K562 (cell line): Measurements from ENCODE around the gene DUS1L. TPM values are rescaled to one million over a fixed set of nuclear protein-coding genes. Genes with fewer than 3 reads are reported as not detected.

Experiments used
- ATAC-seq: fragments of 200-7000 bp; cut with Tn5 transposase; 3 replicates; pipeline ENCODE4 v1.9.1; 2020; ENCODE audit warnings: moderate library complexity
- BruUV-seq: library from RNA; stranded (reverse); fragments of 400-500 nt; replicated peaks from 2 replicates; lab custom pipeline; 2021; lab: Mats Ljungman, UMichigan
- CTCF ChIA-PET: fragments of 300-600 bp; formaldehyde crosslinking; extraction: SDS; loops from one replicate; lab custom pipeline; 2021; ENCODE audit warnings: low intra/inter-chr PET ratio; lab: Yijun Ruan, JAX
- POLR2A ChIA-PET: fragments of 300-600, 350-650 bp; sonication (Branson Sonifier 250); formaldehyde crosslinking; extraction: SDS; loops from one replicate; lab custom pipeline; 2021; ENCODE audit warnings: antibody characterized with exemption, inconsistent platforms; lab: Yijun Ruan, JAX
- DNase-seq, 4 experiments: peaks; one replicate each; pipeline versions ENCODE4 v3.0.0 to v3.0.0-alpha.2; 2011 to 2018; ENCODE audit warnings: low spot score in 3 of 4, mixed read lengths in 3 of 4; ENCODE audit errors: extremely low read depth in 1 of 4
- FAIRE-seq: peaks from 2 replicates; lab custom pipeline; 2011; peaks lifted over from hg19 to GRCh38; lab: Jason Lieb, UNC
- H2AFZ ChIP-seq: 2 replicates; pipeline ENCODE4 v1.6.0; 2011; ENCODE audit warnings: low read depth, low read length, control low read depth, inconsistent platforms
- H3K27ac ChIP-seq: fragments of 200-600 bp; 3 replicates; pipeline ENCODE4 v1.8.0; 2011; ENCODE audit warnings: low read depth, mild to moderate bottlenecking, control low read depth, inconsistent platforms, low read length, moderate library complexity, mixed read lengths; ENCODE audit errors: extremely low read depth
- H3K27me3 ChIP-seq, 2 experiments: fragments of 300-600 bp in 1 of 2; 2 replicates in 1 of 2; 3 replicates in 1 of 2; pipeline versions ENCODE4 v1.6.0 to v1.8.0; 2011; ENCODE audit warnings: inconsistent platforms in 2 of 2, low read length in 2 of 2, mild to moderate bottlenecking in 1 of 2, mixed read lengths in 1 of 2, moderate library complexity in 1 of 2; ENCODE audit not compliant: control insufficient read depth in 2 of 2, insufficient read depth in 2 of 2
- H3K36me3 ChIP-seq: fragments of 300-600 bp; 3 replicates; pipeline ENCODE4 v1.8.0; 2011; ENCODE audit warnings: mild to moderate bottlenecking, low read length, inconsistent platforms; ENCODE audit not compliant: control insufficient read depth, insufficient read depth
- H3K4me1 ChIP-seq, 2 experiments: fragments of 200-600 bp in 1 of 2; replicated peaks in 1 of 2; 2 replicates in 1 of 2; 3 replicates in 1 of 2; pipeline versions ENCODE4 v1.5.1 to v1.8.0; 2011; ENCODE audit warnings: inconsistent platforms in 2 of 2, low read length in 2 of 2, mild to moderate bottlenecking in 1 of 2, mixed read lengths in 1 of 2, moderate library complexity in 1 of 2; ENCODE audit not compliant: control insufficient read depth in 2 of 2, insufficient read depth in 2 of 2
- H3K4me2 ChIP-seq: 2 replicates; pipeline ENCODE4 v1.6.1; 2011; ENCODE audit warnings: low read length, control low read depth, inconsistent platforms, mixed read lengths; ENCODE audit not compliant: insufficient read depth
- H3K4me3 ChIP-seq: fragments of 200-600 bp; sonication (generic), shearing (Covaris generic); 2 replicates; pipeline ENCODE4 v1.5.1; 2016; ENCODE audit warnings: control low read depth, inconsistent platforms
- H3K79me2 ChIP-seq: fragments of 200-600 bp; 3 replicates; pipeline ENCODE4 v1.8.0; 2011; ENCODE audit warnings: low read length, inconsistent platforms; ENCODE audit not compliant: control insufficient read depth, insufficient read depth
- H3K9ac ChIP-seq, 2 experiments: 2 replicates each; pipeline versions ENCODE4 v1.6.0 to v1.6.1; 2011; ENCODE audit warnings: low read depth in 2 of 2, low read length in 2 of 2, control low read depth in 1 of 2, inconsistent platforms in 1 of 2, mild to moderate bottlenecking in 1 of 2, mixed read lengths in 1 of 2; ENCODE audit not compliant: insufficient read depth in 1 of 2
- H3K9me1 ChIP-seq: one replicate; pipeline ENCODE4 v1.6.0; 2011; ENCODE audit warnings: inconsistent platforms, mild to moderate bottlenecking, low read length, moderate library complexity; ENCODE audit not compliant: control insufficient read depth, insufficient read depth
- H3K9me3 ChIP-seq: replicated peaks from 2 replicates; pipeline ENCODE4 v1.5.1; 2011; ENCODE audit warnings: low read depth, low read length, inconsistent platforms; ENCODE audit not compliant: control insufficient read depth, insufficient read depth
- H4K20me1 ChIP-seq: replicated peaks from 2 replicates; pipeline ENCODE4 v1.6.1; 2011; ENCODE audit warnings: low read length, inconsistent platforms, mixed read lengths; ENCODE audit not compliant: control insufficient read depth, insufficient read depth
- CXXC5 ChIP-seq: fragments of 250-450 bp; sonication (Bioruptor Pico); IDR thresholded peaks from 2 replicates; pipeline ENCODE4 v1.8.0; 2022; ENCODE audit warnings: inconsistent platforms, mild to moderate bottlenecking, moderate library complexity
- HDAC6 ChIP-seq: IDR thresholded peaks from 2 replicates; pipeline ENCODE4 v1.6.1; 2012; ENCODE audit warnings: low read depth, mild to moderate bottlenecking, control low read depth, inconsistent platforms, low read length, moderate library complexity
- POLR3A ChIP-seq: IDR thresholded peaks from 2 replicates; pipeline ENCODE4 v1.6.1; 2011; ENCODE audit warnings: borderline replicate concordance, mild to moderate bottlenecking, moderate library complexity; ENCODE audit not compliant: insufficient read length, insufficient read depth; ENCODE audit errors: extremely low read depth
- SMAD4 ChIP-seq: fragments of 250-450 bp; sonication (Bioruptor Pico); conservative IDR thresholded peaks from 2 replicates; pipeline ENCODE4 v1.8.0; 2021; ENCODE audit warnings: inconsistent platforms, mild to moderate bottlenecking, moderate library complexity
- WGBS: fragments of 100-300 bp; shearing (Covaris generic); methylation state at CpG from one replicate; pipeline ENCODE4 v1.1.6; 2016; ENCODE audit warnings: low coverage, mixed read lengths; ENCODE audit not compliant: insufficient coverage; ENCODE audit errors: missing lambda C conversion rate; 5-methylcytosine and 5-hydroxymethylcytosine counted together
- in situ Hi-C: fragments of 300-500 bp; cut with MboI; formaldehyde crosslinking; loops from 4 replicates; pipeline ENCODE4 v1.15.0; 2018; ENCODE audit warnings: inconsistent platforms, mixed read lengths
- intact Hi-C: fragments of 100-400 bp; cut with micrococcal nuclease; formaldehyde crosslinking; loops from 2 replicates; pipeline ENCODE4 v1.14.2; 2022
- polyA plus RNA-seq, 8 experiments: library from polyadenylated mRNA; depleted of rRNA in 4 of 8; stranded (reverse) in 5 of 8; unstranded in 3 of 8; fragments of >200 nt; fragmentation: Nextera tagmentation in 2 of 8; fragmentation: Illumina TruSeq in 1 of 8; extraction: Ambion mirVana in 2 of 8; extraction: Trizol in 1 of 8; gene quantifications; 2 replicates each; pipeline versions ENCODE4 v1.2.1 to v1.2.3, GENCODE V29; 2011 to 2014; ENCODE audit warnings: inconsistent platforms in 1 of 8, missing spikeins in 1 of 8
- total RNA-seq, 7 experiments: library from RNA; depleted of rRNA in 6 of 7; stranded (reverse); fragments of >200 nt in 6 of 7; fragmentation: Illumina TruSeq in 2 of 7; extraction: Trizol in 2 of 7; gene quantifications; 2 replicates each; pipeline versions ENCODE4 v1.2.1 to v1.2.3, GENCODE V29; 2011 to 2021; ENCODE audit warnings: low replicate concordance in 1 of 7
- TF ChIP-seq, protein P1 (sequence below), 2 experiments: fragments of 450-650 bp; IDR thresholded peaks; 2 replicates each; pipeline ENCODE4 v1.6.1; 2016
- TF ChIP-seq, protein P2 (sequence below): IDR thresholded peaks from 3 replicates; pipeline ENCODE4 v1.6.1; 2011; ENCODE audit warnings: borderline replicate concordance, mild to moderate bottlenecking, moderate library complexity; ENCODE audit not compliant: insufficient read length; ENCODE audit errors: extremely low read depth
- TF ChIP-seq, protein P3 (sequence below): sonication (generic); formaldehyde crosslinking; IDR thresholded peaks from 2 replicates; pipeline ENCODE4 v1.8.0; 2022; ENCODE audit warnings: missing genetic modification reagents, mild to moderate bottlenecking, moderate library complexity, borderline replicate concordance
- TF ChIP-seq, protein P4 (sequence below), 3 experiments: IDR thresholded peaks in 2 of 3; conservative IDR thresholded peaks in 1 of 3; 2 replicates each; pipeline ENCODE4 v1.5.1; 2011 to 2012; ENCODE audit warnings: low read length in 3 of 3, mild to moderate bottlenecking in 3 of 3, control low read depth in 2 of 3, improper control_type of control experiment in 1 of 3, inconsistent platforms in 1 of 3, low read depth in 1 of 3, mixed read lengths in 1 of 3, moderate library complexity in 1 of 3; ENCODE audit not compliant: insufficient read depth in 2 of 3

DUS1L gene
- total and polyA plus RNA-seq, 9 of the 15 experiments (the other 6 are each of a cell fraction or from before 2014, with no cell fraction given) = 7.8 to 210 (median 83.9) TPM

GRCh38 chr17:82108038-82108437 lies 42.4 kb upstream of the DUS1L start (continued):
- TF ChIP-seq, protein P1, sequence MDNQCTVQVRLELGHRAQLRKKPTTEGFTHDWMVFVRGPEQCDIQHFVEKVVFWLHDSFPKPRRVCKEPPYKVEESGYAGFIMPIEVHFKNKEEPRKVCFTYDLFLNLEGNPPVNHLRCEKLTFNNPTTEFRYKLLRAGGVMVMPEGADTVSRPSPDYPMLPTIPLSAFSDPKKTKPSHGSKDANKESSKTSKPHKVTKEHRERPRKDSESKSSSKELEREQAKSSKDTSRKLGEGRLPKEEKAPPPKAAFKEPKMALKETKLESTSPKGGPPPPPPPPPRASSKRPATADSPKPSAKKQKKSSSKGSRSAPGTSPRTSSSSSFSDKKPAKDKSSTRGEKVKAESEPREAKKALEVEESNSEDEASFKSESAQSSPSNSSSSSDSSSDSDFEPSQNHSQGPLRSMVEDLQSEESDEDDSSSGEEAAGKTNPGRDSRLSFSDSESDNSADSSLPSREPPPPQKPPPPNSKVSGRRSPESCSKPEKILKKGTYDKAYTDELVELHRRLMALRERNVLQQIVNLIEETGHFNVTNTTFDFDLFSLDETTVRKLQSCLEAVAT (IDR thresholded peaks at IDR 0.05) = no peak
- TF ChIP-seq, protein P2, sequence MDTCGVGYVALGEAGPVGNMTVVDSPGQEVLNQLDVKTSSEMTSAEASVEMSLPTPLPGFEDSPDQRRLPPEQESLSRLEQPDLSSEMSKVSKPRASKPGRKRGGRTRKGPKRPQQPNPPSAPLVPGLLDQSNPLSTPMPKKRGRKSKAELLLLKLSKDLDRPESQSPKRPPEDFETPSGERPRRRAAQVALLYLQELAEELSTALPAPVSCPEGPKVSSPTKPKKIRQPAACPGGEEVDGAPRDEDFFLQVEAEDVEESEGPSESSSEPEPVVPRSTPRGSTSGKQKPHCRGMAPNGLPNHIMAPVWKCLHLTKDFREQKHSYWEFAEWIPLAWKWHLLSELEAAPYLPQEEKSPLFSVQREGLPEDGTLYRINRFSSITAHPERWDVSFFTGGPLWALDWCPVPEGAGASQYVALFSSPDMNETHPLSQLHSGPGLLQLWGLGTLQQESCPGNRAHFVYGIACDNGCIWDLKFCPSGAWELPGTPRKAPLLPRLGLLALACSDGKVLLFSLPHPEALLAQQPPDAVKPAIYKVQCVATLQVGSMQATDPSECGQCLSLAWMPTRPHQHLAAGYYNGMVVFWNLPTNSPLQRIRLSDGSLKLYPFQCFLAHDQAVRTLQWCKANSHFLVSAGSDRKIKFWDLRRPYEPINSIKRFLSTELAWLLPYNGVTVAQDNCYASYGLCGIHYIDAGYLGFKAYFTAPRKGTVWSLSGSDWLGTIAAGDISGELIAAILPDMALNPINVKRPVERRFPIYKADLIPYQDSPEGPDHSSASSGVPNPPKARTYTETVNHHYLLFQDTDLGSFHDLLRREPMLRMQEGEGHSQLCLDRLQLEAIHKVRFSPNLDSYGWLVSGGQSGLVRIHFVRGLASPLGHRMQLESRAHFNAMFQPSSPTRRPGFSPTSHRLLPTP = no peak
- TF ChIP-seq SMAD4 (CRISPR knock-in tag) = no peak

DNA sequence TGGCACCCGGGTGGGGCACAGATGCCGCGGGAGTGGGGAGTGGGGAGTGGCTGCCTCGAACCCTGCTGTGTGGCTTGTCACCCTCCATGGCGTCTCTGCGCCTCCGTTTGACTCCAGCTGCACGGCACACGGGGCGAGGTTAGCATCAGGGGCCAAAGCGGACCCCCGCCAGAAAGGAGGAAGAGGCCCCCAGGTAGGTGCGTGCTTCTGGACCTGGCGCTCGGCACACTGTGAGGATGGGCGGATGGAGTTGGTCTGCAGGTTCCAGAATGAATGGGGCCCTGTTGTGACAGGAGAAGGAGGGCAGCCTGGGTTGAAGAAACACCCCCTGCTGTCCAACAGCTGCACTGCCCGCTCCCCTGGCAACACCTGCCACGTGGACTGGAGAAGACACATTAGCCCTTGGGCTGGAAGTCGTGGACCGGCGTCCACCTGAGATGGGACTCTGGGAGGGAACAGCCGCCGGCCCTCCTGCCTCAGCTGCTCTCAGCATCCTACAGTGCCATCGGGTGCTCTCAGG lies 41.8 kb upstream of the DUS1L start:
- POLR2A ChIA-PET = interaction anchor here (0.5 to 2.4 kb wide), 2 partner anchors 8 to 31 kb away, joined by 3 to 11 read pairs; no protein-coding TSS in a partner anchor
- Histone ChIP-seq H3K4me2 (no peak overlapping the region), H3K9me1 (no peaks in the 10 kb centered on the region), H3K79me2 (no peaks in the 10 kb centered on the region), H3K27me3 (no peaks in the 10 kb centered on the region), H4K20me1 (no peaks in the 10 kb centered on the region), H3K4me1 (peaks cover 17 to 61% of the 10 kb centered on the region in 2 experiments), H3K36me3 (peaks cover 4% of the 10 kb centered on the region; the same call in 1 of the 3 replicates), H3K9me3 (no peaks in the 10 kb centered on the region), H2AFZ (no peak overlapping the region), H3K4me3 (no peak overlapping the region), H3K9ac (peak overlapping the region in 1 of 2 experiments; percentile 15; a peak in 2 of 4 replicates), H3K27ac (no peak overlapping the region)
- DNase-seq (no peak), FAIRE-seq (no peak)
- in situ Hi-C loops (no loop called here), intact Hi-C loops (loop anchor here (5.0 kb wide), 1 partner anchor 35 kb away; no protein-coding TSS in a partner anchor)
- no TSS peak for BruUV-seq
- CTCF ChIA-PET = no interaction called here
- TF ChIP-seq CXXC5 (CRISPR knock-in tag) (no peak), HDAC6 (no peak), POLR3A (no peak)
- TF ChIP-seq, protein P3, sequence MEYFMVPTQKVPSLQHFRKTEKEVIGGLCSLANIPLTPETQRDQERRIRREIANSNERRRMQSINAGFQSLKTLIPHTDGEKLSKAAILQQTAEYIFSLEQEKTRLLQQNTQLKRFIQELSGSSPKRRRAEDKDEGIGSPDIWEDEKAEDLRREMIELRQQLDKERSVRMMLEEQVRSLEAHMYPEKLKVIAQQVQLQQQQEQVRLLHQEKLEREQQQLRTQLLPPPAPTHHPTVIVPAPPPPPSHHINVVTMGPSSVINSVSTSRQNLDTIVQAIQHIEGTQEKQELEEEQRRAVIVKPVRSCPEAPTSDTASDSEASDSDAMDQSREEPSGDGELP (CRISPR knock-in tag) = 0 out of 2 replicates have a peak, but pooled peaks have one; percentile 20
- TF ChIP-seq, protein P4, sequence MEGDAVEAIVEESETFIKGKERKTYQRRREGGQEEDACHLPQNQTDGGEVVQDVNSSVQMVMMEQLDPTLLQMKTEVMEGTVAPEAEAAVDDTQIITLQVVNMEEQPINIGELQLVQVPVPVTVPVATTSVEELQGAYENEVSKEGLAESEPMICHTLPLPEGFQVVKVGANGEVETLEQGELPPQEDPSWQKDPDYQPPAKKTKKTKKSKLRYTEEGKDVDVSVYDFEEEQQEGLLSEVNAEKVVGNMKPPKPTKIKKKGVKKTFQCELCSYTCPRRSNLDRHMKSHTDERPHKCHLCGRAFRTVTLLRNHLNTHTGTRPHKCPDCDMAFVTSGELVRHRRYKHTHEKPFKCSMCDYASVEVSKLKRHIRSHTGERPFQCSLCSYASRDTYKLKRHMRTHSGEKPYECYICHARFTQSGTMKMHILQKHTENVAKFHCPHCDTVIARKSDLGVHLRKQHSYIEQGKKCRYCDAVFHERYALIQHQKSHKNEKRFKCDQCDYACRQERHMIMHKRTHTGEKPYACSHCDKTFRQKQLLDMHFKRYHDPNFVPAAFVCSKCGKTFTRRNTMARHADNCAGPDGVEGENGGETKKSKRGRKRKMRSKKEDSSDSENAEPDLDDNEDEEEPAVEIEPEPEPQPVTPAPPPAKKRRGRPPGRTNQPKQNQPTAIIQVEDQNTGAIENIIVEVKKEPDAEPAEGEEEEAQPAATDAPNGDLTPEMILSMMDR (IDR thresholded peaks at IDR 0.05 in 2 of 3, conservative IDR thresholded peaks at IDR 0.05 in 1 of 3; ENCODE audit: insufficient read depth in 2 of 3, low read depth in 1 of 3, low read length in 3 of 3) = peak in 2 of 3 experiments; percentile 19 to 30; a peak in 2 of 6 replicates
- TF ChIP-seq, all 486 proteins: peak for 2
- ATAC-seq = no peak
- 83% methylated on average over 13 of the region's 24 CpGs for WGBS
